Endothelial cell of umbilical vein (primary cell): ENCODE data around the gene CYP26C1.

ENCODE experiments used
- EZH2 ChIP-seq: IDR thresholded peaks from 2 replicates; pipeline ENCODE4 v1.6.1; 2012; ENCODE audit warnings: borderline replicate concordance, low read depth, mild to moderate bottlenecking, moderate library complexity, low read length, inconsistent platforms; ENCODE audit not compliant: severe bottlenecking
- FOS ChIP-seq: IDR thresholded peaks from 2 replicates; pipeline ENCODE4 v1.6.1; 2011; ENCODE audit warnings: mild to moderate bottlenecking, low read length, moderate library complexity, borderline replicate concordance; ENCODE audit not compliant: insufficient read depth
- JUN ChIP-seq: IDR thresholded peaks from 2 replicates; pipeline ENCODE4 v1.6.1; 2011; ENCODE audit warnings: borderline replicate concordance, low read depth; ENCODE audit not compliant: insufficient read length, insufficient read depth
- MYC ChIP-seq: IDR thresholded peaks from one replicate; pipeline ENCODE4 v1.6.1; 2011; ENCODE audit warnings: mild to moderate bottlenecking, low read depth, low read length
- POLR2A ChIP-seq: IDR thresholded peaks from 2 replicates; pipeline ENCODE4 v1.6.1; 2012; ENCODE audit warnings: low read depth, mild to moderate bottlenecking, control low read depth, low read length
- POLR2AphosphoS5 ChIP-seq: IDR thresholded peaks from 2 replicates; pipeline ENCODE4 v1.6.1; 2012; ENCODE audit warnings: low read depth, mild to moderate bottlenecking, control low read depth, low read length, moderate library complexity; ENCODE audit not compliant: insufficient read depth
- TF ChIP-seq, protein P1 (sequence below), 2 donors: IDR thresholded peaks; 1 replicate in 1 of 2; 2 replicates in 1 of 2; pipeline ENCODE4 v1.5.1; 2011; ENCODE audit warnings: low read length in 2 of 2, mild to moderate bottlenecking in 2 of 2, moderate library complexity in 2 of 2, control low read depth in 1 of 2, inconsistent platforms in 1 of 2, low read depth in 1 of 2; ENCODE audit not compliant: insufficient read depth in 1 of 2; ENCODE audit errors: extremely low read depth in 1 of 2
- TF ChIP-seq, protein P2 (sequence below): IDR thresholded peaks from 2 replicates; pipeline ENCODE4 v1.6.1; 2011; ENCODE audit not compliant: insufficient read depth, insufficient read length

GRCh38 chr10:93103953-93104352 is 43.4 kb downstream of the CYP26C1 start:
- TF ChIP-seq, protein P1, sequence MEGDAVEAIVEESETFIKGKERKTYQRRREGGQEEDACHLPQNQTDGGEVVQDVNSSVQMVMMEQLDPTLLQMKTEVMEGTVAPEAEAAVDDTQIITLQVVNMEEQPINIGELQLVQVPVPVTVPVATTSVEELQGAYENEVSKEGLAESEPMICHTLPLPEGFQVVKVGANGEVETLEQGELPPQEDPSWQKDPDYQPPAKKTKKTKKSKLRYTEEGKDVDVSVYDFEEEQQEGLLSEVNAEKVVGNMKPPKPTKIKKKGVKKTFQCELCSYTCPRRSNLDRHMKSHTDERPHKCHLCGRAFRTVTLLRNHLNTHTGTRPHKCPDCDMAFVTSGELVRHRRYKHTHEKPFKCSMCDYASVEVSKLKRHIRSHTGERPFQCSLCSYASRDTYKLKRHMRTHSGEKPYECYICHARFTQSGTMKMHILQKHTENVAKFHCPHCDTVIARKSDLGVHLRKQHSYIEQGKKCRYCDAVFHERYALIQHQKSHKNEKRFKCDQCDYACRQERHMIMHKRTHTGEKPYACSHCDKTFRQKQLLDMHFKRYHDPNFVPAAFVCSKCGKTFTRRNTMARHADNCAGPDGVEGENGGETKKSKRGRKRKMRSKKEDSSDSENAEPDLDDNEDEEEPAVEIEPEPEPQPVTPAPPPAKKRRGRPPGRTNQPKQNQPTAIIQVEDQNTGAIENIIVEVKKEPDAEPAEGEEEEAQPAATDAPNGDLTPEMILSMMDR (IDR thresholded peaks at IDR 0.05; ENCODE audit: extremely low read depth in 1 of 2, insufficient read depth in 1 of 2, low read depth in 1 of 2, low read length in 2 of 2) = no peak
- no peak for TF ChIP-seq JUN
- TF ChIP-seq EZH2 = no peak
- no peak for TF ChIP-seq POLR2A
- TF ChIP-seq, protein P2, sequence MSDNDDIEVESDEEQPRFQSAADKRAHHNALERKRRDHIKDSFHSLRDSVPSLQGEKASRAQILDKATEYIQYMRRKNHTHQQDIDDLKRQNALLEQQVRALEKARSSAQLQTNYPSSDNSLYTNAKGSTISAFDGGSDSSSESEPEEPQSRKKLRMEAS = no peak
- no peak for TF ChIP-seq POLR2AphosphoS5
- TF ChIP-seq MYC = no peak
- TF ChIP-seq FOS = no peak
